Psoas muscle (tissue), 8 donors: Measurements from ENCODE around the gene GLT1D1. TPM values are rescaled to one million over a fixed set of nuclear protein-coding genes. Genes with fewer than 3 reads are reported as not detected.

Source experiments
- ATAC-seq, 4 donors: fragments of 200-7000 bp; cut with Tn5 transposase; one replicate each; pipeline ENCODE4 v1.9.1; 2020; ENCODE audit warnings: moderate library complexity in 3 of 4, mild to moderate bottlenecking in 2 of 4
- DNase-seq, 2 donors: peaks; one replicate each; pipeline ENCODE4 v3.0.0-alpha.2; 2020
- H3K27ac ChIP-seq: fragments of 200-600 bp; one replicate; pipeline ENCODE4 v1.8.0; 2022
- H3K27me3 ChIP-seq, 3 donors: fragments of 200-600 bp in 1 of 3; one replicate each; pipeline versions ENCODE4 v1.6.1 to v1.8.0; 2013 to 2022; ENCODE audit warnings: low read length in 2 of 3, mild to moderate bottlenecking in 2 of 3, moderate library complexity in 1 of 3; ENCODE audit not compliant: insufficient read depth in 3 of 3
- H3K36me3 ChIP-seq, 2 donors: fragments of 200-600 bp in 1 of 2; one replicate each; pipeline versions ENCODE4 v1.6.1 to v1.8.0; 2013 to 2022; ENCODE audit warnings: low read depth in 1 of 2, mild to moderate bottlenecking in 1 of 2, moderate library complexity in 1 of 2; ENCODE audit not compliant: insufficient read depth in 1 of 2
- H3K4me1 ChIP-seq: fragments of 200-600 bp; one replicate; pipeline ENCODE4 v1.8.0; 2022
- H3K4me3 ChIP-seq: fragments of 200-600 bp; one replicate; pipeline ENCODE4 v1.8.0; 2022; ENCODE audit warnings: mild to moderate bottlenecking
- H3K9me3 ChIP-seq: fragments of 200-600 bp; one replicate; pipeline ENCODE4 v1.8.0; 2022
- WGBS, 3 donors: extraction: QIAGEN DNeasy Blood & Tissue Kit; methylation state at CpG; one replicate each; pipeline versions ENCODE4 v1.1.6 to v1.1.7; 2013; 5-methylcytosine and 5-hydroxymethylcytosine counted together
- intact Hi-C, 2 donors: fragments of 100-400 bp; cut with DNase I; formaldehyde crosslinking; loops; one replicate each; pipeline versions ENCODE4 v1.11.0 to v1.14.2; 2022
- polyA plus RNA-seq, 3 donors: library from polyadenylated mRNA; stranded (reverse); fragments of 200-250 nt; gene quantifications; one replicate each; pipeline ENCODE4 v1.2.3, GENCODE V29; 2013
- total RNA-seq, 4 donors: library from RNA; stranded (reverse); fragmentation: NEBNext Ultra II Directional in 2 of 4; extraction: Animal tissue kit (Norgen Biotek cat#: 25700) in 2 of 4; gene quantifications; one replicate each; pipeline versions ENCODE4 v1.2.1 to v1.2.4, GENCODE V29; 2021 to 2023
- TF ChIP-seq, protein P1 (sequence below): fragments of 200-600 bp; IDR thresholded peaks from one replicate; pipeline ENCODE4 v1.8.0; 2022; ENCODE audit warnings: antibody characterized with exemption
- donor health status: healthy with polysubstance abuse.
- donor health status: DM: no; HTN: no; CAD: no; lungs with moderate emphysema.
- donor health status: Bipolar disorder and iron deficiency.
- donor health status: healthy.
- donor health status: DM: yes; HTN: yes; CAD: no.
- donor health status: DM: no; HTN: no; CAD: no.
- donor health status: DM: no; HTN: no; CAD: no.
- donor health status: DM: yes; HTN: yes; CAD: no.

The GLT1D1 gene
- total and polyA plus RNA-seq, 7 donors = 0.32 to 3.1 (median 0.95) TPM

DNA sequence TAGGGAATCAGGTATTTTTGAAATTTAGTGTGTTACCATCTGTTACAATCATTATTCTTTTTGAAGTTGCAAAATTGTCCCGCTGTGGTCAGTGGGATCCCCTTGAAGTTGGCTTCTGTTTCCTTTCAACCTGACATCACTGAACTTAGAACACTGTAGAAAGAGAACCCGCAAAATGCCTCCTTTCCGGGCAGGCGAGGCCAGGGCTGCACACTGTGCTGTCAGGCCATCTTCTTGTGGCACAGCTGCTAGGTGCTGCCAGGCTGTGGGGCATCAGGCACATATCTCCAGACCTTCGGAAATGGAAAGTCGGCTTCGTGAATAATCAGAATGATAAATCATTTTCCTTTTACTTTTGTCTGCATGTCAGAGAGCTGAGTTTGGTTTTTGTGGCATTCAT is 103.5 kb downstream of the GLT1D1 start:
- TF ChIP-seq, protein P1, sequence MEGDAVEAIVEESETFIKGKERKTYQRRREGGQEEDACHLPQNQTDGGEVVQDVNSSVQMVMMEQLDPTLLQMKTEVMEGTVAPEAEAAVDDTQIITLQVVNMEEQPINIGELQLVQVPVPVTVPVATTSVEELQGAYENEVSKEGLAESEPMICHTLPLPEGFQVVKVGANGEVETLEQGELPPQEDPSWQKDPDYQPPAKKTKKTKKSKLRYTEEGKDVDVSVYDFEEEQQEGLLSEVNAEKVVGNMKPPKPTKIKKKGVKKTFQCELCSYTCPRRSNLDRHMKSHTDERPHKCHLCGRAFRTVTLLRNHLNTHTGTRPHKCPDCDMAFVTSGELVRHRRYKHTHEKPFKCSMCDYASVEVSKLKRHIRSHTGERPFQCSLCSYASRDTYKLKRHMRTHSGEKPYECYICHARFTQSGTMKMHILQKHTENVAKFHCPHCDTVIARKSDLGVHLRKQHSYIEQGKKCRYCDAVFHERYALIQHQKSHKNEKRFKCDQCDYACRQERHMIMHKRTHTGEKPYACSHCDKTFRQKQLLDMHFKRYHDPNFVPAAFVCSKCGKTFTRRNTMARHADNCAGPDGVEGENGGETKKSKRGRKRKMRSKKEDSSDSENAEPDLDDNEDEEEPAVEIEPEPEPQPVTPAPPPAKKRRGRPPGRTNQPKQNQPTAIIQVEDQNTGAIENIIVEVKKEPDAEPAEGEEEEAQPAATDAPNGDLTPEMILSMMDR = no peak
- Histone ChIP-seq H3K4me3 (no peak overlapping the region), H3K27me3 (peaks cover 0 to 23% (median 2%) of the 10 kb centered on the region in 3 donors), H3K9me3 (no peaks in the 10 kb centered on the region), H3K36me3 (no peaks in the 10 kb centered on the region), H3K27ac (no peak overlapping the region), H3K4me1 (no peaks in the 10 kb centered on the region)
- ATAC-seq = no peak
- no peak for DNase-seq
- intact Hi-C loops = loop anchor here in 1 of 2 donors (10.0 kb wide), 1 partner anchor 182 kb away; no protein-coding TSS in a partner anchor
- 39 to 47% (median 46%) methylated on average over 7 of the region's 7 CpGs for WGBS, 3 donors

DNA sequence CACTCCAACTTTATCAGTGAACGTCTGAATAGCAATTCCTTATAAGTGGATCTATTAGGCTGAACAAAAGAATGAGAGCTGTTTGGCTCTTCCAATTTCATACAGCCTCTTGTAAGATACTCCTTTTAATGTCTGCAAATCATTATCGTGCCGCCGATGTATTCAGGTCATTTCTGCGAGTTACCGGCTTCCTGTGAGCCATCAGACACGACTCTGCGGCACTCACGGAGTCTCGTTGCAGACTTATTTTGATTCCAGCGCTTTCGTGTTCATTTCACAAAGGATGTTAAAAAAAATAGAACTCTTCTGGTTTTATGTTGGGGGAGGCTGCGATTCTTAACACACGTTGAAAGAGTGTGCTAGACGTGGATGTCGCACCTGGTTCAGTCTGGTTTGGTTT is 106.6 kb downstream of the GLT1D1 start:
- Histone ChIP-seq H3K4me1 (no peaks in the 10 kb centered on the region), H3K27ac (no peak overlapping the region), H3K9me3 (peaks cover 3% of the 10 kb centered on the region), H3K27me3 (peaks cover 0 to 23% (median 3%) of the 10 kb centered on the region in 3 donors), H3K4me3 (no peak overlapping the region), H3K36me3 (no peaks in the 10 kb centered on the region)
- TF ChIP-seq, protein P1 = no peak
- WGBS, 3 donors = 46 to 63% (median 54%) methylated on average over 16 of the region's 16 CpGs
- no peak for DNase-seq
- intact Hi-C loops = loop anchor here in 1 of 2 donors (10.0 kb wide), 1 partner anchor 185 kb away; no protein-coding TSS in a partner anchor
- no peak for ATAC-seq

DNA sequence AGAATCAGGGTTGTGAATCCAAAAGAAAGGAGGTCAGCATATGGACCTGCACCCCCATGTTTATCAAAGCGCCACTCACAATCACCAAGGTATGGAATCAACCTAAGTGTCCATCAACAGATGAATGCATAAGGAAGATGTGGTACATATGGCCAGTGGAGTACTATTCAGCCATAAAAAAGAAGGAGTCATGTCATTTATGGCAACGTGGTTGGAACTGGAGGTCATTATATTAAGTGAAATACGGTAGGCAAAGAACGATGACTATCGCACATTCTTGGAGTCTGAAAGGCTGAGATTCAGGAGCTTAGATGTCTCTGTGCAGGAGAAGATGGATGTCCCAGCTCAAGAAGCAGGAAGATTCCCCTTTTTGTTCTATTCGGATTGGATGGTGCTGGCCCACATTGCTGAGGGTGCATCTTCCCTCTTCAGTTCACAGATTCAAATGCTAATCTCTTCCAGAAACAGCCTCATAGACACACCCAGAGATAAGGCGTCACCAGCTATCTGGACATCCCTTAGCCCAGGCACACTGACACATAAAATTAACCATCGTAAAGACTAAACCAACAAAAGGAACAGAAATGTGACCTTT is 108.1 kb downstream of the GLT1D1 start:
- Histone ChIP-seq H3K27ac (no peak overlapping the region), H3K27me3 (peaks cover 0 to 19% (median 3%) of the 10 kb centered on the region in 3 donors), H3K9me3 (peaks cover 7% of the 10 kb centered on the region), H3K36me3 (no peaks in the 10 kb centered on the region), H3K4me3 (no peak overlapping the region), H3K4me1 (no peaks in the 10 kb centered on the region)
- TF ChIP-seq, protein P1 = no peak
- intact Hi-C loops = no loop called here
- 67 to 75% (median 70%) methylated on average over 8 of the region's 8 CpGs for WGBS, 3 donors
- DNase-seq (no peak), ATAC-seq (no peak)

DNA sequence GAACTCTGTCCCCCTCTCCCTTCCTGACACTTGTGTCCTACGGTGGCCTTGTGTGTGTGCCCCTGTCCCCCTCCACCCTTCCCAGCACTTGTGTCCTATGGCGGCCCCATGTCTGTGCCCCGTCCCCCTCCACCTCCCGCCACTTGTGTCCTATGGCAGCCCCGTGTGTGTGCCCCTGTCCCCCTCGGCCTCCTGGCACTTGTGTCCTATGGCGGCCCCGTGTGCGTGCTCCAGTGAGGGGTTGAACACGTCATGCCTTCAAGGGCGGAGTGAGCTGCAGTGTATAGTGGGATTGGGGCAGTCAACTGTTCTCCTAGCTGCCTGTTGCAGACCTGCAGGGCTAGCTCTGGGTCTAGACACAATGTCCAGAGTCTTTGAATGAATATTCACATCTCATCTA is 108.7 kb downstream of the GLT1D1 start:
- 76 to 79% (median 78%) methylated on average over 11 of the region's 11 CpGs for WGBS, 3 donors

More for the DNA sequence above, 108.7 kb downstream of the GLT1D1 start:
- DNase-seq = no peak
- no peaks in the 10 kb centered on the region for H3K36me3 ChIP-seq
- H3K27me3 ChIP-seq = peaks cover 0 to 18% (median 3%) of the 10 kb centered on the region in 3 donors
- intact Hi-C loops = no loop called here
- H3K4me3 ChIP-seq = no peak overlapping the region
- TF ChIP-seq, protein P1 = no peak
- ATAC-seq = no peak
- peaks cover 7% of the 10 kb centered on the region for H3K9me3 ChIP-seq
- no peak overlapping the region for H3K27ac ChIP-seq
- H3K4me1 ChIP-seq = no peaks in the 10 kb centered on the region
